ENCODE measurements around the gene DCLK2. TPM values are rescaled to one million over a fixed set of nuclear protein-coding genes. Genes with fewer than 3 reads are reported as not detected.

Gene DCLK2
- total and polyA plus RNA-seq, 2 of the 8 experiments (the other 6 are each of a cell fraction or from before 2014, with no cell fraction given) = 0.32 to 0.37 TPM

GRCh38 chr4:150283689-150284088 lies 205.4 kb downstream of the DCLK2 start:
- ChIA-PET POLR2A (ENCODE audit: partially characterized antibody) (no interaction called here), CTCF (ENCODE audit: partially characterized antibody) (interaction anchor here (0.7 kb wide), 1 partner anchor 48 kb away, joined by 3 read pairs; no protein-coding TSS in a partner anchor)
- Histone ChIP-seq H4K5ac (ENCODE audit: insufficient read length, low read depth, low read length) (no peak overlapping the region), H3K14ac (ENCODE audit: insufficient read length) (no peak overlapping the region), H3K9me3 (ENCODE audit: insufficient read depth in 2 of 2, low read depth in 1 of 2, low read length in 1 of 2) (no peaks in the 10 kb centered on the region), H2BK5ac (ENCODE audit: low read depth, low read length) (no peak overlapping the region), H3K36me3 (ENCODE audit: control insufficient read depth in 2 of 4, insufficient read depth in 4 of 4, low read length in 3 of 4) (peaks cover 0 to 5% (median 0%) of the 10 kb centered on the region in 4 experiments; a peak in 2 of 8 replicates), H3K9ac (replicated peaks in 1 of 4; ENCODE audit: extremely low read depth in 1 of 4, low read depth in 3 of 4, low read length in 3 of 4) (no peak overlapping the region), H3K56ac (replicated peaks; ENCODE audit: insufficient read length, low read depth, low read length) (no peak overlapping the region), H3K27me3 (replicated peaks in 1 of 4; ENCODE audit: control insufficient read depth in 3 of 4, extremely low read depth in 1 of 4, insufficient read depth in 3 of 4, low read length in 3 of 4) (no peaks in the 10 kb centered on the region), H3K79me1 (ENCODE audit: low read depth, low read length) (no peaks in the 10 kb centered on the region; the same call in 1 of the 2 replicates), H3K4ac (replicated peaks; ENCODE audit: insufficient read length, low read depth, low read length) (no peak overlapping the region), H2BK12ac (ENCODE audit: low read depth, low read length) (no peak overlapping the region), H2BK15ac (ENCODE audit: low read length) (no peak overlapping the region), H3K4me1 (replicated peaks in 1 of 4; ENCODE audit: control insufficient read depth in 3 of 4, insufficient read depth in 4 of 4, low read length in 3 of 4) (no peaks in the 10 kb centered on the region), H3K4me2 (ENCODE audit: insufficient read depth in 1 of 2, low read depth in 2 of 2, low read length in 2 of 2) (no peak overlapping the region), H4K8ac (ENCODE audit: extremely low read depth, insufficient read depth, low read length) (no peak overlapping the region), H3K23ac (ENCODE audit: insufficient read length) (no peak overlapping the region), H3K23me2 (ENCODE audit: low read depth, low read length) (no peaks in the 10 kb centered on the region), H4K91ac (replicated peaks; ENCODE audit: insufficient read length, low read length) (no peak overlapping the region), H2BK20ac (ENCODE audit: low read length) (no peak overlapping the region), H3K18ac (ENCODE audit: extremely low read depth, low read length) (no peak overlapping the region), H4K20me1 (replicated peaks in 1 of 2; ENCODE audit: control insufficient read depth in 1 of 2, insufficient read depth in 2 of 2, low read length in 2 of 2) (no peaks in the 10 kb centered on the region), H2AFZ (ENCODE audit: low read length) (no peak overlapping the region), H3K27ac (ENCODE audit: low read depth, low read length) (no peak overlapping the region), H3K4me3 (ENCODE audit: extremely low read depth in 1 of 4, insufficient read depth in 2 of 4, low read depth in 3 of 4, low read length in 4 of 4) (no peak overlapping the region), H2BK120ac (replicated peaks; ENCODE audit: low read depth, low read length) (no peak overlapping the region), H3K79me2 (ENCODE audit: control insufficient read depth in 1 of 2, insufficient read depth in 2 of 2, low read length in 2 of 2) (no peaks in the 10 kb centered on the region), H2AK5ac (ENCODE audit: low read depth, low read length) (no peak overlapping the region)
- WGBS, 2 experiments (ENCODE audit: extremely low coverage in 1 of 2, insufficient coverage in 1 of 2, insufficient read length in 1 of 2, insufficient replicate concordance in 2 of 2, low coverage in 1 of 2, low lambda C conversion rate in 2 of 2, missing lambda C conversion rate in 1 of 2) = 96% methylated on average over 1 of the region's 1 CpG; no CpG with 5 or more reads in 1 of the 2 experiments
- FAIRE-seq (no peak), DNase-seq (ENCODE audit: low read depth in 1 of 2, low spot score in 2 of 2) (no peak)
- TF ChIP-seq RAD21 (IDR thresholded peaks at IDR 0.05 in 1 of 2, conservative IDR thresholded peaks at IDR 0.05 in 1 of 2; ENCODE audit: low read depth in 2 of 2, low read length in 2 of 2) (no peak), SP2 (IDR thresholded peaks at IDR 0.05; ENCODE audit: low read length) (no peak), CBX8 (IDR thresholded peaks at IDR 0.05; ENCODE audit: borderline replicate concordance, low read depth, low read length) (no peak), TBP (IDR thresholded peaks at IDR 0.05; ENCODE audit: low read depth, low read length) (no peak), POLR2A (IDR thresholded peaks at IDR 0.05; ENCODE audit: control extremely low read depth in 1 of 2, low read depth in 2 of 2, low read length in 2 of 2) (no peak)
